HL-60 (cell line): ENCODE results near the gene PIAS2.

Experiments used
- DNase-seq, 2 experiments: peaks; one replicate each; pipeline ENCODE4 v3.0.0-alpha.2; 2010 to 2020; ENCODE audit warnings: low read depth in 1 of 2, low spot score in 1 of 2
- H3K27ac ChIP-seq: fragments of 250-450 bp; sonication (Bioruptor Pico); replicated peaks from 2 replicates; pipeline ENCODE4 v1.5.1; 2020; ENCODE audit warnings: mild to moderate bottlenecking, moderate library complexity
- H3K27me3 ChIP-seq: fragments of 250-450 bp; sonication (Bioruptor Pico); 2 replicates; pipeline ENCODE4 v1.5.1; 2021; ENCODE audit warnings: mild to moderate bottlenecking, moderate library complexity; ENCODE audit not compliant: insufficient read depth, poor library complexity, severe bottlenecking
- H3K4me3 ChIP-seq: replicated peaks from 2 replicates; pipeline ENCODE4 v1.5.1; 2011; ENCODE audit warnings: mild to moderate bottlenecking, control low read depth, low read length; ENCODE audit not compliant: insufficient read depth
- CTCF ChIP-seq: IDR thresholded peaks from one replicate; pipeline ENCODE4 v1.5.1; 2011; ENCODE audit warnings: low read length, control low read depth, inconsistent platforms; ENCODE audit not compliant: insufficient read depth
- GABPA ChIP-seq: IDR thresholded peaks from 2 replicates; pipeline ENCODE4 v1.6.1; 2012; ENCODE audit warnings: low read depth
- POLR2AphosphoS5 ChIP-seq: IDR thresholded peaks from 2 replicates; pipeline ENCODE4 v1.6.1; 2012; ENCODE audit warnings: low read depth
- REST ChIP-seq: IDR thresholded peaks from 2 replicates; pipeline ENCODE4 v1.6.1; 2012; ENCODE audit warnings: low read depth; ENCODE audit not compliant: insufficient replicate concordance
- SPI1 ChIP-seq: IDR thresholded peaks from 2 replicates; pipeline ENCODE4 v1.6.1; 2012; ENCODE audit warnings: low read depth, mild to moderate bottlenecking, borderline replicate concordance

PIAS2 gene

GRCh38 chr18:46883180-46883579 lies 34.1 kb downstream of the PIAS2 start:
- no peak for TF ChIP-seq CTCF
- TF ChIP-seq REST: no peak
- no peak for TF ChIP-seq GABPA
- TF ChIP-seq SPI1: no peak
- TF ChIP-seq POLR2AphosphoS5: no peak
- Histone ChIP-seq H3K27me3 (no peaks in the 10 kb centered on the region), H3K4me3 (no peak overlapping the region), H3K27ac (no peak overlapping the region)
- no peak for DNase-seq

- no peaks in the 10 kb centered on the region for H3K27me3 ChIP-seq
- TF ChIP-seq SPI1: peak; percentile 72; the same call in 1 of the 2 replicates
- TF ChIP-seq POLR2AphosphoS5: no peak
- H3K4me3 ChIP-seq: no peak overlapping the region
- peak overlapping the region; percentile 29 for H3K27ac ChIP-seq
- DNase-seq: peak in 1 of 2 experiments; percentile 50
These were observed 39.8 kb downstream of the PIAS2 start for GRCh38 chr18:46877329-46877987.

GRCh38 chr18:46868169-46868921 lies 49.0 kb downstream of the PIAS2 start:
- Histone ChIP-seq H3K27me3 (no peaks in the 10 kb centered on the region), H3K4me3 (no peak overlapping the region), H3K27ac (no peak overlapping the region)
- peak; percentile 11 to 24 for DNase-seq
- TF ChIP-seq REST (no peak), SPI1 (peak; percentile 29; the same call in 1 of the 2 replicates), POLR2AphosphoS5 (no peak), CTCF (no peak)

GRCh38 chr18:46867367-46868143 lies 49.8 kb downstream of the PIAS2 start:
- DNase-seq: no peak
- Histone ChIP-seq H3K27ac (no peak overlapping the region), H3K4me3 (no peak overlapping the region), H3K27me3 (no peaks in the 10 kb centered on the region)
- no peak for TF ChIP-seq CTCF
